NCI-H226 (cell line): ENCODE data around the gene INTS1.
"Not testable (repeated sequence)": the region's sequence is repeated elsewhere in the genome, so short reads cannot be mapped to it uniquely, and the experiment has no call there.

ENCODE experiments used
- DNase-seq: peaks from one replicate; pipeline ENCODE4 v3.0.0-alpha.2; 2015

The INTS1 gene

GRCh38 chr7:1444214-1444924 lies 59.8 kb downstream of the INTS1 start:
- no peak for DNase-seq

GRCh38 chr7:1443587-1444200 lies 60.5 kb downstream of the INTS1 start:
- DNase-seq, result not testable (repeated sequence)

GRCh38 chr7:1442355-1443124 lies 61.6 kb downstream of the INTS1 start:
- no peak for DNase-seq

GRCh38 chr7:1441615-1442354 lies 62.4 kb downstream of the INTS1 start:
- DNase-seq, result no peak

GRCh38 chr7:1440620-1441019 lies 63.6 kb downstream of the INTS1 start:
- no peak for DNase-seq

- no peak for DNase-seq
Observed at GRCh38 chr7:1439373-1440363, 64.5 kb downstream of the INTS1 start.

- DNase-seq, result no peak
Observed at GRCh38 chr7:1438821-1439220, 65.4 kb downstream of the INTS1 start.

GRCh38 chr7:1438208-1438607 lies 66.0 kb downstream of the INTS1 start:
- no peak for DNase-seq

- DNase-seq, result no peak
Observed at GRCh38 chr7:1437155-1437880, 66.9 kb downstream of the INTS1 start.

- no peak for DNase-seq
Observed at GRCh38 chr7:1436608-1437007, 67.6 kb downstream of the INTS1 start.

GRCh38 chr7:1434891-1435670 lies 69.1 kb downstream of the INTS1 start:
- no peak for DNase-seq

- no peak for DNase-seq
Observed at GRCh38 chr7:1434165-1434718, 69.9 kb downstream of the INTS1 start.

- DNase-seq, result no peak
Observed at GRCh38 chr7:1433128-1433920, 70.9 kb downstream of the INTS1 start.

GRCh38 chr7:1432411-1433082 lies 71.6 kb downstream of the INTS1 start:
- DNase-seq, result peak; percentile 45

GRCh38 chr7:1431634-1432380 lies 72.4 kb downstream of the INTS1 start:
- DNase-seq, result no peak

- DNase-seq, result no peak
Observed at GRCh38 chr7:1431226-1431625, 73.0 kb downstream of the INTS1 start.

- DNase-seq, result no peak
Observed at GRCh38 chr7:1430056-1430845, 73.9 kb downstream of the INTS1 start.
